Keratinocyte (primary cell): ENCODE results near the gene ODAM. TPM values are rescaled to one million over a fixed set of nuclear protein-coding genes. Genes with fewer than 3 reads are reported as not detected.
"Not testable (repeated sequence)": the region's sequence is repeated elsewhere in the genome, so short reads cannot be mapped to it uniquely, and the experiment has no call there.

Experiments used
- DNase-seq: peaks from one replicate; pipeline ENCODE4 v3.0.0-alpha.2; 2011; ENCODE audit warnings: low read depth, missing footprints, low spot score
- FAIRE-seq: peaks from 2 replicates; lab custom pipeline; 2011; peaks lifted over from hg19 to GRCh38; lab: Jason Lieb, UNC
- H2AFZ ChIP-seq: 2 replicates; pipeline ENCODE4 v1.6.0; 2012; ENCODE audit warnings: low read length, control low read depth, inconsistent platforms; ENCODE audit not compliant: control insufficient read depth
- H3K27ac ChIP-seq: 2 replicates; pipeline ENCODE4 v1.5.1; 2011; ENCODE audit warnings: low read length; ENCODE audit not compliant: control insufficient read depth, insufficient read depth
- H3K27me3 ChIP-seq: 3 replicates; pipeline ENCODE4 v1.6.0; 2011; ENCODE audit warnings: low read length; ENCODE audit not compliant: control insufficient read depth, insufficient read depth; ENCODE audit errors: extremely low read depth
- H3K36me3 ChIP-seq, 2 experiments: 2 replicates in 1 of 2; 3 replicates in 1 of 2; pipeline ENCODE4 v1.5.1; 2011; ENCODE audit warnings: low read length in 2 of 2, mild to moderate bottlenecking in 1 of 2; ENCODE audit not compliant: control insufficient read depth in 2 of 2, insufficient read depth in 2 of 2; ENCODE audit errors: extremely low read depth in 1 of 2
- H3K4me1 ChIP-seq: 3 replicates; pipeline ENCODE4 v1.5.1; 2011; ENCODE audit warnings: low read length; ENCODE audit not compliant: control insufficient read depth, insufficient read depth; ENCODE audit errors: extremely low read depth
- H3K4me2 ChIP-seq: 3 replicates; pipeline ENCODE4 v1.6.0; 2011; ENCODE audit warnings: low read depth, low read length; ENCODE audit not compliant: control insufficient read depth, insufficient read depth; ENCODE audit errors: extremely low read depth
- H3K4me3 ChIP-seq, 3 experiments: fragments of 200-600 bp in 1 of 3; sonication (generic) in 1 of 3; 2 replicates in 2 of 3; 3 replicates in 1 of 3; pipeline ENCODE4 v1.5.1; 2011 to 2016; ENCODE audit warnings: low read length in 3 of 3, mild to moderate bottlenecking in 3 of 3, control low read depth in 2 of 3, inconsistent platforms in 1 of 3, low read depth in 1 of 3, mixed read lengths in 1 of 3, mixed run types in 1 of 3, moderate library complexity in 1 of 3; ENCODE audit not compliant: control insufficient read depth in 2 of 3, insufficient read depth in 2 of 3; ENCODE audit errors: extremely low read depth in 1 of 3
- H3K79me2 ChIP-seq: 2 replicates; pipeline ENCODE4 v1.6.0; 2012; ENCODE audit warnings: low read length; ENCODE audit not compliant: control insufficient read depth, insufficient read depth
- H3K9ac ChIP-seq: 3 replicates; pipeline ENCODE4 v1.6.0; 2011; ENCODE audit warnings: low read length; ENCODE audit not compliant: control insufficient read depth, insufficient read depth; ENCODE audit errors: extremely low read depth
- H3K9me1 ChIP-seq: 3 replicates; pipeline ENCODE4 v1.6.0; 2011; ENCODE audit warnings: low read length; ENCODE audit not compliant: control insufficient read depth, insufficient read depth; ENCODE audit errors: extremely low read depth
- H3K9me3 ChIP-seq: 2 replicates; pipeline ENCODE4 v1.5.1; 2012; ENCODE audit warnings: low read depth, low read length; ENCODE audit not compliant: control insufficient read depth
- H4K20me1 ChIP-seq: 3 replicates; pipeline ENCODE4 v1.6.0; 2011; ENCODE audit warnings: low read length; ENCODE audit not compliant: control insufficient read depth, insufficient read depth; ENCODE audit errors: extremely low read depth
- EZH2 ChIP-seq: IDR thresholded peaks from one replicate; pipeline ENCODE4 v1.6.1; 2012; ENCODE audit warnings: inconsistent platforms, mild to moderate bottlenecking, low read length, moderate library complexity
- dilution Hi-C: fragments of 300-500 bp; cut with MboI; formaldehyde crosslinking; loops from one replicate; pipeline ENCODE4 v1.7.0; 2020; ENCODE audit warnings: low sequenced_read_pairs; ENCODE audit not compliant: extremely low pct_ligation_motif_present
- polyA plus RNA-seq, 5 experiments: library from polyadenylated mRNA; depleted of rRNA in 3 of 5; stranded (reverse) in 3 of 5; stranded (forward) in 1 of 5; unstranded in 1 of 5; fragments of >200 nt; gene quantifications; 1 replicate in 1 of 5; 2 replicates in 3 of 5; 3 replicates in 1 of 5; pipeline versions ENCODE4 v1.2.1 to v1.2.3, GENCODE V29; 2011 to 2012; ENCODE audit warnings: missing spikeins in 2 of 5, low read depth in 1 of 5, low replicate concordance in 1 of 5
- TF ChIP-seq, protein P1 (sequence below), 3 experiments: IDR thresholded peaks in 1 of 3; conservative IDR thresholded peaks in 1 of 3; optimal IDR thresholded peaks in 1 of 3; 2 replicates in 2 of 3; 3 replicates in 1 of 3; pipeline versions ENCODE3 to v1.5.1; 2011; ENCODE audit warnings: low read length in 3 of 3, mild to moderate bottlenecking in 3 of 3, moderate library complexity in 2 of 3, control low read depth in 1 of 3, inconsistent platforms in 1 of 3; ENCODE audit not compliant: insufficient read depth in 2 of 3; ENCODE audit errors: extremely low read depth in 1 of 3

The ODAM gene
- polyA plus RNA-seq, 1 donor (not counting 4 experiments of a cell fraction or from before 2014, with no cell fraction given) = not detected

- Histone ChIP-seq H3K9me3 (no peaks in the 10 kb centered on the region), H4K20me1 (no peaks in the 10 kb centered on the region), H3K79me2 (no peaks in the 10 kb centered on the region), H3K4me2 (no peak overlapping the region), H3K9ac (no peak overlapping the region), H3K27me3 (no peaks in the 10 kb centered on the region), H3K36me3 (no peaks in the 10 kb centered on the region), H3K4me1 (no peaks in the 10 kb centered on the region), H3K27ac (no peak overlapping the region), H3K4me3 (no peak overlapping the region), H2AFZ (no peak overlapping the region), H3K9me1 (no peaks in the 10 kb centered on the region)
- TF ChIP-seq, protein P1, sequence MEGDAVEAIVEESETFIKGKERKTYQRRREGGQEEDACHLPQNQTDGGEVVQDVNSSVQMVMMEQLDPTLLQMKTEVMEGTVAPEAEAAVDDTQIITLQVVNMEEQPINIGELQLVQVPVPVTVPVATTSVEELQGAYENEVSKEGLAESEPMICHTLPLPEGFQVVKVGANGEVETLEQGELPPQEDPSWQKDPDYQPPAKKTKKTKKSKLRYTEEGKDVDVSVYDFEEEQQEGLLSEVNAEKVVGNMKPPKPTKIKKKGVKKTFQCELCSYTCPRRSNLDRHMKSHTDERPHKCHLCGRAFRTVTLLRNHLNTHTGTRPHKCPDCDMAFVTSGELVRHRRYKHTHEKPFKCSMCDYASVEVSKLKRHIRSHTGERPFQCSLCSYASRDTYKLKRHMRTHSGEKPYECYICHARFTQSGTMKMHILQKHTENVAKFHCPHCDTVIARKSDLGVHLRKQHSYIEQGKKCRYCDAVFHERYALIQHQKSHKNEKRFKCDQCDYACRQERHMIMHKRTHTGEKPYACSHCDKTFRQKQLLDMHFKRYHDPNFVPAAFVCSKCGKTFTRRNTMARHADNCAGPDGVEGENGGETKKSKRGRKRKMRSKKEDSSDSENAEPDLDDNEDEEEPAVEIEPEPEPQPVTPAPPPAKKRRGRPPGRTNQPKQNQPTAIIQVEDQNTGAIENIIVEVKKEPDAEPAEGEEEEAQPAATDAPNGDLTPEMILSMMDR (optimal IDR thresholded peaks at IDR 0.05 in 1 of 3, IDR thresholded peaks at IDR 0.05 in 1 of 3, conservative IDR thresholded peaks at IDR 0.05 in 1 of 3; ENCODE audit: extremely low read depth in 1 of 3, insufficient read depth in 2 of 3, low read length in 3 of 3) = no peak
- no peak for TF ChIP-seq EZH2
- DNase-seq (no peak), FAIRE-seq (no peak)
- dilution Hi-C loops = no loop called here
Measured at GRCh38 chr4:70203601-70204000, 8.1 kb downstream of the ODAM start.

- H3K4me3 ChIP-seq, DNase-seq, H3K9ac ChIP-seq, H3K9me1 ChIP-seq, H4K20me1 ChIP-seq, dilution Hi-C loops, H3K9me3 ChIP-seq, H3K27me3 ChIP-seq, FAIRE-seq, H3K27ac ChIP-seq, H3K4me2 ChIP-seq, H3K79me2 ChIP-seq, H3K36me3 ChIP-seq, H2AFZ ChIP-seq, H3K4me1 ChIP-seq: not testable (repeated sequence)
Measured at GRCh38 chr4:70212752-70213151, 17.2 kb downstream of the ODAM start.

GRCh38 chr4:70216109-70216508 is 20.6 kb downstream of the ODAM start:
- FAIRE-seq, H3K79me2 ChIP-seq, H3K4me1 ChIP-seq, H3K9me1 ChIP-seq, H3K9me3 ChIP-seq, H4K20me1 ChIP-seq, H3K36me3 ChIP-seq, DNase-seq, H3K27ac ChIP-seq, H3K27me3 ChIP-seq, H3K9ac ChIP-seq, H3K4me2 ChIP-seq, H3K4me3 ChIP-seq, dilution Hi-C loops, H2AFZ ChIP-seq: not testable (repeated sequence)

DNA sequence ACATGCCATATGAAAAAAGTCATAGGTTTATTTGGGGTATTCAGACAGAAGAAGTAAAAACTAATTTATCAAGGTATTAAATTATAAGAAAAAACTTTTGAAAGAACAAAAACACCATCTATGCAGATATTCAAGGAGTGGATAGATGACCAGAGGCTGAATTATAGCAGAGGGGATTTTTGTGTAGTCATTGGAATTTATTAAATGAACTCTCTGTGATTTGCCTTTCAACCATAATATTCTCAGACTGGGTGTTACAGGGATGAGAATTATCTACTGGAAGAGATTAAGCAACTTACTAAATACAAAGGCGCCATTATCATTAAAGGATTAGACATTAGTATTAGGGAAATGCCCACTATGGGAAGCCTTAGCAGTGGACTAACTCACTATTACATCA is 21.0 kb downstream of the ODAM start:
- H3K4me1 ChIP-seq, DNase-seq, H3K9me1 ChIP-seq, H3K27ac ChIP-seq, FAIRE-seq, H3K4me2 ChIP-seq, H4K20me1 ChIP-seq, H3K9ac ChIP-seq, dilution Hi-C loops, H2AFZ ChIP-seq, H3K36me3 ChIP-seq, H3K27me3 ChIP-seq, H3K9me3 ChIP-seq, H3K4me3 ChIP-seq, H3K79me2 ChIP-seq: not testable (repeated sequence)
